ENCODE data around the gene GCN1.

DNA sequence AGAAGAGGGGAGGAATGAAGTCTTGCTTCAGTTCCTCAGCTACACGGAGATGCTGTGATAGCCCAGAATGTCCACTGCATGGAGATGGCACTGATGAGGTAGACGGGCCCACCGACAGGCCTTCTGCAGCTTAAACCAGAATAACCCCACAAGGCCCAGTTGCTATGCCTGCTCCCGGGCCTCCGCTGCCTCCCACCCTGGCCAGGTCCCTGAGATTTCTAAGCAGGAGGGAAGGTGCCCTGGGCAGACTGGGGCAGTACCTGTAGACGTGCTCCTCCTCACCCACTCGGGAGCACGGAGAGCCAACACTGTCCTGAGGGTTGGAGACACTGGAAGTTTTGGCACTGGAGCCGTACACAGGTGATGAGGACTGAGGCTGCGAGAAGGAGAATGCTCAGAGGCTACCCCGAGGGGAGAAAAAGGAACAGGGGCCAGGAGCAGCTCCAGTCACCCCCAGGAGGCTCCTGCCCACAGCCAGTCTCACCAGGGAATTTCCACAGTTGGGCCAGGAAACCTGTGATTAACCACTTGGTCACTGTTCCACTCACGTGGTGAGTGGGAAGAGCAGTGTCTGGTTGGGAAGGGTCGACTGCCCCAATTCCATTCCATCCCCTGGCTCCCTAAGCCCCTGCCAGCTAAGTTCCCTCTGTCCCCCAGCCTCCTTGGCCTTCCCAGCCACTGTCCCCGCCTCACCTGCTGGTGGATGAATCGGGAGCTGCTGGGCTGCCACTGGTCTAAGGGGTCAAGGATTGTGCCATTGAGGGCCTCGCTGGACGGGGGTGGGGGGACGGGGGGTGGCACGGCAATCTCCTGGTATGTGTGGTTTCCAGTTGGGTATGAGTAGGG is 29.2 kb upstream of the GCN1 start:
- TF ChIP-seq, protein P1, sequence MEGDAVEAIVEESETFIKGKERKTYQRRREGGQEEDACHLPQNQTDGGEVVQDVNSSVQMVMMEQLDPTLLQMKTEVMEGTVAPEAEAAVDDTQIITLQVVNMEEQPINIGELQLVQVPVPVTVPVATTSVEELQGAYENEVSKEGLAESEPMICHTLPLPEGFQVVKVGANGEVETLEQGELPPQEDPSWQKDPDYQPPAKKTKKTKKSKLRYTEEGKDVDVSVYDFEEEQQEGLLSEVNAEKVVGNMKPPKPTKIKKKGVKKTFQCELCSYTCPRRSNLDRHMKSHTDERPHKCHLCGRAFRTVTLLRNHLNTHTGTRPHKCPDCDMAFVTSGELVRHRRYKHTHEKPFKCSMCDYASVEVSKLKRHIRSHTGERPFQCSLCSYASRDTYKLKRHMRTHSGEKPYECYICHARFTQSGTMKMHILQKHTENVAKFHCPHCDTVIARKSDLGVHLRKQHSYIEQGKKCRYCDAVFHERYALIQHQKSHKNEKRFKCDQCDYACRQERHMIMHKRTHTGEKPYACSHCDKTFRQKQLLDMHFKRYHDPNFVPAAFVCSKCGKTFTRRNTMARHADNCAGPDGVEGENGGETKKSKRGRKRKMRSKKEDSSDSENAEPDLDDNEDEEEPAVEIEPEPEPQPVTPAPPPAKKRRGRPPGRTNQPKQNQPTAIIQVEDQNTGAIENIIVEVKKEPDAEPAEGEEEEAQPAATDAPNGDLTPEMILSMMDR (IDR thresholded peaks at IDR 0.05): no peak
- TF ChIP-seq POLR2A (IDR thresholded peaks at IDR 0.05): no peak
